ENCODE results near the gene ANKRD22. TPM values are rescaled to one million over a fixed set of nuclear protein-coding genes. Genes with fewer than 3 reads are reported as not detected.
A peak's percentile ranks its signal among the peaks of the same experiment; 100 is the strongest.
"Not testable (repeated sequence)": the region's sequence is repeated elsewhere in the genome, so short reads cannot be mapped to it uniquely, and the experiment has no call there.

Gene ANKRD22
- not detected in 2 replicates for total RNA-seq (2014; rRNA removed; shearing (Covaris generic))
- polyA plus RNA-seq (2015; cell fraction: cytosol; rRNA removed): 0.19 TPM in 1 of 2 replicates, not detected in the other
- not detected in 2 replicates for polyA plus RNA-seq (2015; cell fraction: nucleus; rRNA removed)

DNA sequence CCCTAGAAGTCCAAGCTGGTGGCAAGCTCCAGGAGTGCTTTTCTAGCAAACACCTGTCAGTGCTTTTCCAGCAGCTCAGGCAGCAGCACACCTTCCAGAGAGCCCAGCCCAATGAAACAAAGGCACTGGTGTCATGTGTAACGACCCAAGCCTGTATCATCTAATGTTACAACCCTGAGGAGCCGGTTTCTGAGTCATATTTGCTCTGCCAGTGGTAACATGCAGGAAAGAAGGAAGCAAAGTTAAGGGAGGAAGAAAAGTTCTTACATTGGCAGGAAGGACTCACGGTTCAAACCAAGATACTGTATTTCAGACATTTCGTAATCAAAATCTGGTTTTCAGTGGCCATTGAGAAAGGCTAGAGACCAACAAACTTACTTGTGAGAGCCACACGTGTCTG, at the start of gene ANKRD22:
ANKRD22 (minus strand) TSS at position 139 of the 400 bp plus-strand sequence. CDS start 237 bp downstream, outside the sequence.
- no peak for DNase-seq (ENCODE audit: low read depth, low spot score)
- in situ Hi-C loops (cut with HindIII; ENCODE audit: low pct_unique_long_range_greater_than_20kb, low sequenced_read_pairs): no loop called here

DNA sequence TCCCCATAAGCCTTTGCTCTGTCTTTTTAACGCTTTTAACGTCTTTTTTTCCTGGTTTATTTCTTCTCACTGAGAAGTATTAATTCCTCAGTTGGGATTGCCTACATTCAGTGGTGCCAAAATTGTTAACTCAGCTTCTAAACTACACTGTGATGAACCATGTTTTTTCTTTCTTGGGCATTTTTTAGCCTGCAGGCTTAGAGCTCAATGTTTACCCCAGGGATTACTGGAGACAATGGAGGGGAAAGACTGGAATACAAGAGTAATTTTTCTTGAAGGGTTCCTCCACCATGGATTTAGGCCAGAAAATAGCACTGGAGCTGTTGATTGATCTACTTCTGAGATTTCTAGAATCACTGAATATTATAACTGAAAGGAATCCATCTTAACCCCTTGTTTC, 48.2 kb upstream of the ANKRD22 start:
- DNase-seq (ENCODE audit: low read depth, low spot score): no peak
- in situ Hi-C loops (cut with HindIII; ENCODE audit: low pct_unique_long_range_greater_than_20kb, low sequenced_read_pairs): no loop called here

DNA sequence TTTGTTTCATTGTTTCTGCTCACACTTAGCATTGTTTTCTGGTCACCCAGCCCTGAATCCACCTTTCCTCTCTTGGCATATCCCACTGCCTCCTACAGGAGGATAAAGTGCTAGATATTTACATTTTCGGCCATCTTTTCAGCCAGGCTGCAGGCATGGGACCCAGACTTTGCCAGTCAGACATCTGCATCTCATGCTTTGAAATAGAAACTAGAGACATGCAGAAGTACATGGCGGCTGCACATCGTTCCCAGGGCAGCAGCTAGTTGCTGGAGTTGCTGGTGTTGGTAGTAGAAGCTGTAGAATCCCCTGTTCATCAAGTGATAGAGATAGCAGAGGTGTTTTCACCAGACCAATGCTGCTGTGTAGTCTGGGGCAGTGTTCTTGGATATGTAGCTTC, 47.1 kb upstream of the ANKRD22 start:
- in situ Hi-C loops (cut with HindIII; ENCODE audit: low pct_unique_long_range_greater_than_20kb, low sequenced_read_pairs): no loop called here
- DNase-seq (ENCODE audit: low read depth, low spot score): no peak

DNA sequence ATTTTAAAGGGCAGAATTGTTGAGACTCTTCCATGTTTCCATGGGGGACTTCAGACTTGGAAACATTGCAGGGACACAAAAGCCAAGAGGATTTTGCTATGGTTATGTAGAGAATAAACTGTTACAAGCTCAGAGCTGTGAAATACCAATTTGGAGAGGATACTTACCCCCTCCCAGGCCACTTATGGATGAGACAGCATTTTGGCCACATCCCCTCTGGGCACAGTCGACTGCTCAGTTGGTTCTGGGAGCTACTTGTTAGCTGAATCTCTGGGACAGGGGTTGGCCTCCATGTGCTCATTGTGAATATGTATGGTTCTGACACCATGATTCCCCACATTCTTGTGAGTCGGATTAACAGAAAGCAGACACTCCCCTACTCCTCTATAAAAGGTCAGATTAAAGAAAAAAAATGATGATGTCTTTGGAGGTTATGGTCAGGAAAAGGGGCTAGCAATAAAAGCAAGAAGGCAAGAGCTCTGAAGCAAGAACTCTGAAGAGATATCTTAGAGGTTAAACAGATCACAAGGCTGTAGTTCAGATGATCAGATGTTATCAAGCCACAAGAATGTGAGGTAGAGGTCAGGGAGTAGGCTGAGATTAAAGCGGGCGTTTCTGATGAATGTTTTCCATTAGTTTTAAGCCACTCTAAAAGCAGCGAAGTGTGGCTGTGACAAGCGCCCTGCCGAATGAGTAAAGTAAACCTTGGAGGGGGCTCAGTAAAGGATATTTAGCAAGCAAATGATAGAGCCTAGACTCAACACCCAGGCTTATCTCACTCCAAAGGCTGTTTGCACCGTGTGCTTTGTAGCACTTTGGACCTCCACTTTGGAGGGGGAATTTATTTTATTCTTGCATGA, 45.6 kb upstream of the ANKRD22 start:
- DNase-seq (ENCODE audit: low read depth, low spot score): peak; percentile 33
- in situ Hi-C loops (cut with HindIII; ENCODE audit: low pct_unique_long_range_greater_than_20kb, low sequenced_read_pairs): no loop called here

DNA sequence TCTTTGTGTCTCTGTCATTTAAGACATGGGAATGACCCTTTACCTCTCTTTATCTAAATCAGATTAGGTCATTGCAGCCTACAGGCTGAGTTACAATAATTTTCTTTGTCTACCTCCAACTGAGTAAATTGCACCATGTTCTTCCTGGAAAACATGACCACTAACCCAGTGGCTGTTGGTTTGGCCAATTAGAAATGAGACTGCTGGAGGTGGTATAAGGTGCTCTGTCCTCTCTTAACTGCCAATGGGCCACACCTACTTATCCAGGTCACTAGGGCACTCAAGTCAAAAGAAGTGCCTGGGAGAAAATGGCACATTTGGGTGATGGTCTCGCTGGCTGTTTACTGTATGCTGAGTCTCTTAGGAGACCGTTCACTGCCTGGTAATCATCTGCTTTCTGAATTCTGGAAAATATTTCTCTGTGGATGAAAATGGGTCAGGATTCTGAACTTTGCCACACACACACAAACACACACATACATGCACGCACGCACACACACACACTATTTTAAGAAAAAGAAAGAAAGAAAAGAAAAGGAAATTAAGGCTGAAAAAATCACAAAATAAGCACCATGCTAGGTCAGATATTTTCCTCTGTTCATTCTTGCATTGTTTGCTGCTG, 44.8 kb upstream of the ANKRD22 start:
- in situ Hi-C loops (cut with HindIII; ENCODE audit: low pct_unique_long_range_greater_than_20kb, low sequenced_read_pairs): no loop called here
- DNase-seq (ENCODE audit: low read depth, low spot score): peak; percentile 44

DNA sequence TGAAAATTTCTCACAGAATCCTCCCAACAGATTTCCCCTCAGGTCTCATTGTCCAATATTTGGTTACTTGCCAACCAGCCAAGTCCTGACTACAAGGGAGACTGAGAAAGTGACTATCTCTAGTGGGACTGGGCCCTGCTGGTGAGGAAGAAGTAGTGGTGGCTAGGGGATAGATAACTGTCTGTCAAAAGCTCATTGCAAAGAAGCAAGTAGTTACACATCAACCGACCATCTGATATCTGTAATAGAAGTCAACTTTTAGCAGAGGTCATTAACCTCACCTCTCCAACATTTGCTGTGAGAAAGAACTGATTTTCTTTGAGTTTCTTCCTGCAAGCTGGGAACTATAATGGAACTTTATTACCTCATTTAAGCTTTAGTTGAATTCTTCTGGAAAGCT, 43.6 kb upstream of the ANKRD22 start:
- in situ Hi-C loops (cut with HindIII; ENCODE audit: low pct_unique_long_range_greater_than_20kb, low sequenced_read_pairs): no loop called here
- DNase-seq (ENCODE audit: low read depth, low spot score): no peak

DNA sequence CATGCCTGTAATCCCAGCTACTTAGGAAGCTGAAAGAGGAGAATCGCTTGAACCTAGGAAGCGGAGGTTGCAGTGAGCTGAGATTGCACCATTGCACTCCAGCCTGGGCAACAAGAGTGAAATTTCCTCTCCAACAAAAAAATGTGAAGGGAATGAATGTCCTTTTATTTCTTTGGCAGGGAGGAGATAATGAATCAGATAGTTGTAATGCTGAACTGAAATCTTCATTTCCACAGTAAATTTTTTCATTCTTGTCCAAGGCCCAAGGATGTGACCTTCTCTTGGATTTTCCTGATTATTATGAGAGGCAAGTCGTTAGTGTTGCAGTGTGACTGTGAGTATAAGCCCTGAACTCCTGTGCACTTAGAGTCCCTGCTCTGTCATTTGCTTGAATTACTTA, 42.0 kb upstream of the ANKRD22 start:
- DNase-seq (ENCODE audit: low read depth, low spot score): no peak
- in situ Hi-C loops (cut with HindIII; ENCODE audit: low pct_unique_long_range_greater_than_20kb, low sequenced_read_pairs): no loop called here

DNA sequence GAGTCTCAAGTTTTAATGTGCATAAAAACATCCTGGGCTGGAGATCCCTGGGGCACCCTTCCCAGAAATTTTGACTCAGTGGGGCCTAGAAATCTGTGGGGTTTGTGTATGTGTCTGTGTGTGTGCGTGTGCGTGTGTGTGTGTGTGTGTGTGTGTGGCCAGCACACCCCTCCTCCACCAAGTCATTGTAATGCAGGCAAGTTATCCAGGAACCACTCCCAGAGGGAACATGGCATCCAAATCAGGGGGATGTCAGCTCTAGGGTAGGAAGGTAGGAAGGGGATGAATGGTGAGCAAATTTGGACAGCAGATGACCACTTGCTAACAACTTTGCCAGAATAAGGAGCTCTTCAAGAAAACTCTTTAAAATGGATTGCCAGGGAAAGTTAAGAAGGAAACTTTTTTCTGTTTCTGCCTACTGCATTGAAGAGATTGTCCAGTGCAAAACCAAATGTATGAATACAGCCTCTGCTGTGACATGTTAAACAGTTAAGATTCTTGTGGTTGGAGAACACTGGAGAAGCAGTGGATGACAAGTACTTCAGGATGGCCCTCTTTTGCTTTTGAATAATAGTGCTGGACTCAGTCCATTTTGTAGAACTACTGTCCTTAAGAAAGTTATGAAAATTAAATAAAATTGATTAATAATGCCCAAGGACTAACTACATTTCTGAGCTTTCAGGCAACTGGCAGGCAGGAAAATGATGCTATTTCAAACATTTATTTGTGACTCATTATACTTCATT, 40.8 kb upstream of the ANKRD22 start:
- DNase-seq (ENCODE audit: low read depth, low spot score): no peak
- in situ Hi-C loops (cut with HindIII; ENCODE audit: low pct_unique_long_range_greater_than_20kb, low sequenced_read_pairs): no loop called here

DNA sequence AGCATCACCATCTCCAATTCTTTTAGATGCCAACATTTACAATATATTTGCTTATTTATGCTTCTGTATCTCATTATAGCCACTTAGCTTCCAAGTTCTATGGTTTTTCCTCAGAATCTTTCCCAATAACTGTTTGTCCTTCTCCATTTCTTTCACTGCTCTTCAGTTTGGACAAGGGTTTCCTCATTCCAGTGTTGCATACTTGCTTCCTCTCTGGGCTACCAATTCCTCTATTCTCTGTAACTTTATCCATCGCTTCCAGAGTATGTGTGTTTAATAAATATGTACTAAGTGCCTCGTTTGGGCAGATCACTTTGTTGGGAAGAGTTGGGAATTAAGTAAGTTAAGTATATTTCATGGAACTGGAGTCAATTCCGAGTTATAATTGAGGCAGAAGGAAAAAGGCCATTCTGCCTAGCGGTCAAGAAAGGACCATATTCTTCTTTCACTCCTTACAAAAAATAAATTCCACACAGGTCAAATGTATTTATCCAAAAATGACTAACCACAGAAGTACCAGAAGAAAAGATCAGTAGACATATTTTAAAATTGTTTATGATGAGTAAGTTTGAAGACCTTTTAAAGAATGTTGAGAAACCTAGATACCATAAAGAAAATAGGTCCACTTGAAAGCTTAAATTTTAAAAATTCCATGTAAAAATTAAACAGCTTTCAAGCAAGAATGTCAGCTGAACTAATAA, 39.2 kb upstream of the ANKRD22 start:
- DNase-seq (ENCODE audit: low read depth, low spot score): no peak
- in situ Hi-C loops (cut with HindIII; ENCODE audit: low pct_unique_long_range_greater_than_20kb, low sequenced_read_pairs): no loop called here

DNA sequence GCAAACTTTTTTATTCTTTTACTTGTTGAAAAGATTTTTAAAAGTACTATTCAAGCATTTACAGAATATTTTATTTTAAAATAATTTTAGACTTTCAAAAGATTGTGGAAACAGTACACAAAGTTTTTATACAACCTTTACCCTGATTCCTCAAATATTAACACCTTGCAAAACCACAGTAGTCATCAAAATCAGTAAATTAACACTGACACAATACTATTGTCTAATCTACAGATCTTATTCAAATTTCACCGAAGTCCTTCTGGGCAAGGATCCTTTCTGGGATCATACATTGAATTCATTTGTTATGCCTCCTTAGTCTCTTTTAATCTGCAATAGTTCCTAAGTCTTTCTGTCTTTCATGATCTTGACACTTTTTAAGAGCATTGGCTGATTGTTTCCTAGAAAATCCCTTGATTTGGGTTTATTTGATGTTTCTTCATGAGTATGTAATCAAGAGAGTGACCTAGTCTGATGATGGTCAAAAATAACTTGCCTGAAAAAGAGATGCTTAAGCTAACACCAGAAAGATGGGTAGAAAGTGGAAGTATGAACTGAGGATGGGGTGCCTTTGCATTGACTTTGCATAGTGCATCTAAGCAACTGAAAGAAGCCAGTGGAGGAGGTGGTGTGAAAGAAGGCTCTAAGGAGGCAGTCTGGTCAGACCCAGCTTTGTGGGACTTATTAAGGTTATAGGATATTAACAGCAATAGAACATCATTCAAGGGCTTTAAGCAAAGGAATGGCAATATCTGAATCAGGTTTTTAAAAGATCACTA, 38.1 kb upstream of the ANKRD22 start:
- in situ Hi-C loops (cut with HindIII; ENCODE audit: low pct_unique_long_range_greater_than_20kb, low sequenced_read_pairs): no loop called here

DNA sequence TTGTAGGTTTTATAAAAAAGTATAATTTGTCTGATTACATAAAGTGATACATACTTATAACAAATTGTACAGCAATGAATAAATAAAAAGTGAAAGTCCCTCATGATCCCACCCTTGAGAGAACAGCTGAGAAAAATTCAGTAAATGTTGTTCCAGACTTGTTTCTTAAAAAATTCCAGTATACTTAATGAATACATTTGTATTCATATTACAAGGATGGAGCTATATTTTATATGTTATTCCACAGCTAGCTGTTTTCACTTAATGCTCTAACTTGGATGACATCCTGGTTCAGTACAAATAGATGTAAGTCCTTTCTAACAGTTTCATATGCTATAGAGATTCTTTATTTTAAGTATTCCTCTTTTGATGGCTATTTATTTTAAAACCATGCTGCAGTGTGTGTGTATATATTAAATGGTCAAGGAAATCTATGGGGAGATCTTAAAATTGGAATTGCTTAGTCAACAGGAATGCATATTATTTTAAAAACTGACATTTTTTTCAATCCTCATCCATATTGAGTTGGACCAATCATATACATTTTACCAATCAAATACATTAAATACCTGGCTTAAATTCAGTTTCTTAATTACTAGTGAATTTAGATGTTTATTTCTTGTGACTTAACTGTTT, 37.3 kb upstream of the ANKRD22 start:
- no peak for DNase-seq (ENCODE audit: low read depth, low spot score)
- in situ Hi-C loops (cut with HindIII; ENCODE audit: low pct_unique_long_range_greater_than_20kb, low sequenced_read_pairs): no loop called here

More for the DNA sequence above, 38.1 kb upstream of the ANKRD22 start:
- DNase-seq (ENCODE audit: low read depth, low spot score): no peak

DNA sequence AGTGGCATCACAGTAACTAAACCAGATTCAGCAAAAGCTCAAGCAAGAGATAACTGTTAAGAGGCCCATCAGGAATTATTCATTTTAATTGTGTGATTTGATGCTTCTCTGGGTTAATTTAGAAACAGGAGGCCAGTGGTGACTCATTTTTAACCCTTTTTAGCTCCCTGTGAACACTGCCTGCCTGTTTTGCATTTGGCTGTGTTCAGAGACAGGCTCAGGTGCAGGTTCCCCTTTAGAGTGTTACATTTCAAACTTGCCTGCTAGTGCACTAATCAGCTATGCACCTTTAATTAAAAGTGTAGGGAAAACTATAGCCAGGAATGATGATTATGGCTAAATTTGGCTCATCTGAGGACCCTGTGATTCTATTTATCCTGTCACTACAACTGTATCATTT, 34.9 kb upstream of the ANKRD22 start:
- no peak for DNase-seq (ENCODE audit: low read depth, low spot score)
- in situ Hi-C loops (cut with HindIII; ENCODE audit: low pct_unique_long_range_greater_than_20kb, low sequenced_read_pairs): no loop called here

DNA sequence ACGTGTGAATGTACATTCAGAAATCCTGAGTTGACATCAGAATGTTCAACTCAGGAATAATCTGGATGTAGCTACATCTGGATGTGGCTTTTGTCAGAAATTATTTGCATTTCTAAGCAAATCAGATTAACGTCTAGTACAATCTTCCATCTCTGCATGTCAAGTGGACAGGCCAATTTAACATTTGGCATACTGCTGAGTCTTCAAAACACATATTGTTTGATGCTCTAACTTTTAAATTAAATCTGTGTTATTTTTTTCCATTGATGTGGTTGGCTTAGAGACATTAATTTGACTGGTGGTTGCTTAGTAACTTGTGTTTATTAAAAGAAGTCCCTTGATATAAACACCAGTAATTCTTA, 31.8 kb upstream of the ANKRD22 start:
- in situ Hi-C loops (cut with HindIII; ENCODE audit: low pct_unique_long_range_greater_than_20kb, low sequenced_read_pairs): no loop called here
- no peak for DNase-seq (ENCODE audit: low read depth, low spot score)

DNA sequence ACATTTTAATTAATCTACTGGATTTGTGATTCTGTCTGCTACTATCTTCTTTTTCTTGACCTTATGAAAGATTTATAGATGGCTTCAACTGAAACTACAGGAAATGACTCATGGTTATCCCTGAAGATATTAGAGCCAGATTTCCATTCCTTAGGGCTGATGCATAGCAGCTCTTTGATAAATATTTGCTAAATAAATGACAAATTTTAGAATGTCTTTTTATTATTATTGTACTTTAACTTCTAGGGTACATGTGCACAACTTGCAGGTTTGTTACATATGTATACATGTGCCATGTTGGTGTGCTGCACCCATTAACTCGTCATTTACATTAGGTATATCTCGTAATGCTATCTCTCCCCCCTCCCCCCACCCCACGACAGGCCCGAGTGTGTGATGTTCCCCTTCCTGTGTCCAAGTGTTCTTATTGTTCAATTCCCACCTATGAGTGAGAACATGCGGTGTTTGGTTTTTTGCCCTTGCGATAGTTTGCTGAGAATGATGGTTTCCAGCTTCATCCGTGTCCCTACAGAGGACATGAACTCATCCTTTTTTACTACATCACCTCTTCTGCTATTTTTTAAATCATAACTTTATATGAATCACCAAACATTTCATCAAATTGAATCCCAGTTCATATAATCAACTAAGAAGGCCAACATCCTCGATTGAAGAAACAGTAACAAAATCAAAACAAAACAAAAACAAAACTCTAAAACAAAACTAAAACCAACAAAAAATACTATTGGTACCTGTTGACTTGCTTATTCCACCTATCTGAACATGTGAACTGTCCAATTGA, 31.2 kb upstream of the ANKRD22 start:
- in situ Hi-C loops (cut with HindIII; ENCODE audit: low pct_unique_long_range_greater_than_20kb, low sequenced_read_pairs); DNase-seq (ENCODE audit: low read depth, low spot score): not testable (repeated sequence)

DNA sequence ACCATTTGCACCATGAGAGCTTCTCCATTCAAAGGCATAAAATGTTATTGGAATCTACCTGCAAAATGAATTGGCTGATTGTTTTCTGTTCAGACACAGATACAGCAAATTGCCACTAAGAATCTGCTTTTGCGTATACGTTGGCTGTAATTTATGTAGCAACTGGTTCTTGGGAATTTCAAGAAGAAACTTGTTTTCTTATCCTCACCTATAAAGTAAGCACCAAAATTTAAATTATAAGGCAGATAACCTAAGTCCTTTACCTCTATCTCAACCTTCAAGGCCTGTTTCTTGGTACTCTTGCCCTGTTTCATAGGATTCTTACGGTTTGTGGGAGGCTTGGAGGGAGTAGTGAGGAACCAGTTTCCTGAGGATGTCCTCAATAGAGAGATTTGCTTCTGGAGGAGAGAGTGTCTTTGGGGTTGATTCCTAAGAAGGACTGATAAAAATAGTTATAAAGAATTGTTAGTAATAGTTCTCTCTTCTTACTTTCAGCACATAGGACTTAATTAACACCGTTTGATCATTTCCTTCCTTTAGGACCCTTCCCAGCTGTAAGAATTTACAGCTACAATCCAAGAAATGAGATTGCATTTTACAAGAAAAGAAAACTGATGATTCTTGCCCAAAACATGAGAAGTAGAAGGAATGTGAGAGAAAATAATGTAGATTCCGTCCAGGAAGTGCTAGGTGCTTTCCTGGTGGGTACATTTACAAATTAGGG, 30.4 kb upstream of the ANKRD22 start:
- DNase-seq (ENCODE audit: low read depth, low spot score): no peak

More for the DNA sequence above, 30.4 kb upstream of the ANKRD22 start:
- in situ Hi-C loops (cut with HindIII; ENCODE audit: low pct_unique_long_range_greater_than_20kb, low sequenced_read_pairs): no loop called here
